SH-SY5Y (cell line): ENCODE results near the gene AMBRA1.

Experiments used
- GATA2 ChIP-seq: IDR thresholded peaks from 2 replicates; pipeline ENCODE4 v1.6.1; 2011; ENCODE audit warnings: mild to moderate bottlenecking, low read depth, low read length
- GATA3 ChIP-seq: IDR thresholded peaks from 2 replicates; pipeline ENCODE4 v1.6.1; 2011; ENCODE audit warnings: low read depth, mild to moderate bottlenecking, low read length, moderate library complexity

DNA sequence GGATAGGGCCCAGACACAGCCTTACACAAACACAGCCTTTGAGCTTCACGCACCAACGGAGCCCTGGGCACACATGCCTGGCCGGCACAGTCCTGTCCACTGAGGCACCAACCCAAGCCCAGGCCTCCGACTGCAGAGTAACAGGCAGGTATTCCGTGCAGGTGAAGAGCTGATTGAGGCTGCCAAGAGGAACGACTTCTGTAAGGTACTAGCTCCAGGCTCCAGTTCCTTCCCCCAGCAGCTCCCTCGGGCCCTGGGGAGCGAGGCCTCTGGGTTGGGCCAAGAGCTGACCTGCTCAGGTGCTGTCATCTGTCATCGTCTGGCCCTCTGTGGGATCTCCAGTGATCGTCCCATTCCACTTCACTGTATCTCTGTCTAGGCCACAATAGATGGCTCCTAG, 215.5 kb downstream of the AMBRA1 start:
- TF ChIP-seq GATA2 = no peak
- TF ChIP-seq GATA3 = no peak
